Pancreas (tissue), 10 donors: ENCODE results near the gene KRTAP4-11. TPM values are rescaled to one million over a fixed set of nuclear protein-coding genes. Genes with fewer than 3 reads are reported as not detected.
A peak's percentile ranks its signal among the peaks of the same experiment; 100 is the strongest.
"Not testable (repeated sequence)": the region's sequence is repeated elsewhere in the genome, so short reads cannot be mapped to it uniquely, and the experiment has no call there.

ENCODE experiments used
- ATAC-seq, 4 donors: fragments of 200-7000 bp; cut with Tn5 transposase; one replicate each; pipeline versions ENCODE4 v1.8.0 to v1.9.1; 2020; ENCODE audit warnings: mild to moderate bottlenecking in 4 of 4, moderate library complexity in 4 of 4
- DNase-seq, 6 donors: peaks; one replicate each; pipeline ENCODE4 v3.0.0-alpha.2; 2020
- FAIRE-seq: peaks from 2 replicates; lab custom pipeline; 2012; peaks lifted over from hg19 to GRCh38; lab: Jason Lieb, UNC
- H3K27ac ChIP-seq, 4 donors: fragments of 200-600 bp; sonication (generic); 1 replicate in 3 of 4; 2 replicates in 1 of 4; pipeline versions ENCODE4 v1.5.0 to v1.8.0; 2020
- H3K27me3 ChIP-seq, 4 donors: fragments of 200-600 bp; one replicate each; pipeline ENCODE4 v1.8.0; 2021
- H3K36me3 ChIP-seq, 3 donors: fragments of 200-600 bp; sonication (generic) in 1 of 3; one replicate each; pipeline versions ENCODE4 v1.5.0 to v1.8.0; 2020 to 2021
- H3K4me1 ChIP-seq, 3 donors: fragments of 200-600 bp; one replicate each; pipeline ENCODE4 v1.8.0; 2021
- H3K4me3 ChIP-seq, 4 donors: fragments of 200-600 bp; sonication (generic) in 2 of 4; one replicate each; pipeline versions ENCODE4 v1.5.0 to v1.8.0; 2020 to 2021
- H3K9me3 ChIP-seq, 4 donors: fragments of 200-600 bp; one replicate each; pipeline ENCODE4 v1.8.0; 2021
- CTCF ChIP-seq, 4 donors: fragments of 200-600 bp; sonication (generic) in 3 of 4; IDR thresholded peaks; one replicate each; pipeline versions ENCODE4 v1.5.0 to v1.8.0; 2021; ENCODE audit warnings: antibody characterized with exemption in 4 of 4
- WGBS, 2 donors: extraction: QIAGEN DNeasy Blood & Tissue Kit; methylation state at CpG; one replicate each; pipeline ENCODE4 v1.1.7; 2013; 5-methylcytosine and 5-hydroxymethylcytosine counted together
- intact Hi-C, 3 donors: fragments of 100-400 bp; cut with DNase I; formaldehyde crosslinking; loops; one replicate each; pipeline versions ENCODE4 v1.11.1 to v1.14.2; 2022
- polyA plus RNA-seq, 2 donors: library from polyadenylated mRNA; stranded (reverse); fragments of 200-250 nt; gene quantifications; one replicate each; pipeline ENCODE4 v1.2.3, GENCODE V29; 2013
- total RNA-seq, 6 donors: library from RNA; stranded (reverse); fragmentation: NEBNext Ultra II Directional in 4 of 6; extraction: Animal tissue kit (Norgen Biotek cat#: 25700) in 4 of 6; gene quantifications; one replicate each; pipeline versions ENCODE4 v1.2.1 to v1.2.4, GENCODE V29; 2021 to 2023
- donor health status: healthy with polysubstance abuse.
- donor health status: DM: no; HTN: no; CAD: no; lungs with moderate emphysema.
- donor health status: DM: no; HTN: no; CAD: no.
- donor health status: control.
- donor health status: control.
- donor health status: Bipolar disorder and iron deficiency.
- donor health status: DM: yes; HTN: yes; CAD: no.
- donor health status: DM: no; HTN: no; CAD: no.
- donor health status: DM: no; HTN: no; CAD: no.
- donor health status: DM: yes; HTN: yes; CAD: no.

The KRTAP4-11 gene
- total and polyA plus RNA-seq, 8 donors = not detected

GRCh38 chr17:41133880-41134735, 15.9 kb upstream of the KRTAP4-11 start:
- Histone ChIP-seq H3K27me3 (peaks cover 0 to 3% (median 0%) of the 10 kb centered on the region in 4 donors), H3K9me3 (no peaks in the 10 kb centered on the region), H3K27ac (no peak overlapping the region), H3K4me3 (no peak overlapping the region), H3K4me1 (no peaks in the 10 kb centered on the region), H3K36me3 (no peaks in the 10 kb centered on the region)
- FAIRE-seq = no peak
- ATAC-seq = no peak
- intact Hi-C loops = no loop called here
- WGBS, 2 donors = 51 to 56% methylated on average over 2 of the region's 2 CpGs
- DNase-seq = no peak
- no peak for TF ChIP-seq CTCF (IDR thresholded peaks at IDR 0.05)

GRCh38 chr17:41131979-41132378, 13.8 kb upstream of the KRTAP4-11 start:
- TF ChIP-seq CTCF (IDR thresholded peaks at IDR 0.05) = no peak
- H3K9me3 ChIP-seq = no peaks in the 10 kb centered on the region
- intact Hi-C loops = no loop called here
- H3K4me3 ChIP-seq = no peak overlapping the region
- no peaks in the 10 kb centered on the region for H3K36me3 ChIP-seq
- FAIRE-seq = no peak
- no peak for ATAC-seq
- H3K27ac ChIP-seq = no peak overlapping the region
- H3K27me3 ChIP-seq = peaks cover 0 to 3% (median 0%) of the 10 kb centered on the region in 4 donors
- 72 to 87% methylated on average over 3 of the region's 3 CpGs for WGBS, 2 donors
- no peaks in the 10 kb centered on the region for H3K4me1 ChIP-seq
- DNase-seq = no peak

- Histone ChIP-seq H3K4me3 (no peak overlapping the region), H3K9me3 (no peaks in the 10 kb centered on the region), H3K27me3 (peaks cover 0 to 7% (median 2%) of the 10 kb centered on the region in 4 donors), H3K4me1 (no peaks in the 10 kb centered on the region), H3K36me3 (no peaks in the 10 kb centered on the region), H3K27ac (no peak overlapping the region)
- WGBS, 2 donors = 7 to 14% methylated on average over 1 of the region's 1 CpG
- intact Hi-C loops = no loop called here
- ATAC-seq (no peak), DNase-seq (no peak), FAIRE-seq (no peak)
- no peak for TF ChIP-seq CTCF (IDR thresholded peaks at IDR 0.05)
These were observed 9.2 kb upstream of the KRTAP4-11 start for GRCh38 chr17:41127371-41127770.

GRCh38 chr17:41126412-41126811, 8.2 kb upstream of the KRTAP4-11 start:
- intact Hi-C loops = no loop called here
- 54 to 71% methylated on average over 3 of the region's 3 CpGs for WGBS, 2 donors
- FAIRE-seq = no peak
- Histone ChIP-seq H3K27me3 (peaks cover 0 to 7% (median 0%) of the 10 kb centered on the region in 4 donors), H3K4me3 (no peak overlapping the region), H3K4me1 (no peaks in the 10 kb centered on the region), H3K9me3 (no peaks in the 10 kb centered on the region), H3K27ac (no peak overlapping the region), H3K36me3 (no peaks in the 10 kb centered on the region)
- TF ChIP-seq CTCF (IDR thresholded peaks at IDR 0.05) = no peak
- DNase-seq = no peak
- ATAC-seq = no peak

DNA sequence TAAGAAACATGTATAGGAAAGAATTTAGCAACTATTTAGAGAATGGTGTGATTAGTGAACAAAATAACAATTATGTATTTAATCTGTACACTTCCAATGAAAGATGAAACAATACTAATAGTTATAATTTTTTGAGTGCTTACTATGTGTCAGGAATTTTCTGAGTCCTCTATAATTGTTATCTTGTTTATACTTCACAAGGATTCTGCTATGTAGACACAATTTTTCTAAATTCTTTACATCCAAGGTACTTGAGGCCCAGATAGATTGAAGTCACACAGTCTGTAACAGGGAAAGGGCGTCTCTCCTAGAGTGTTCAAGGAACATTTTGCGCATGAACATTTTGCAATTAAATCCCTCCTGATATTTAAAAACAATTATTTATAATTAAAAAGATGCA, 6.9 kb upstream of the KRTAP4-11 start:
- Histone ChIP-seq H3K4me3 (no peak overlapping the region), H3K4me1 (no peaks in the 10 kb centered on the region), H3K9me3 (no peaks in the 10 kb centered on the region), H3K36me3 (no peaks in the 10 kb centered on the region), H3K27me3 (peaks cover 0 to 7% (median 0%) of the 10 kb centered on the region in 4 donors), H3K27ac (no peak overlapping the region)
- ATAC-seq (no peak), DNase-seq (no peak), FAIRE-seq (no peak)
- WGBS, 2 donors = 70 to 78% methylated on average over 2 of the region's 2 CpGs
- intact Hi-C loops = no loop called here
- TF ChIP-seq CTCF (IDR thresholded peaks at IDR 0.05) = no peak

DNA sequence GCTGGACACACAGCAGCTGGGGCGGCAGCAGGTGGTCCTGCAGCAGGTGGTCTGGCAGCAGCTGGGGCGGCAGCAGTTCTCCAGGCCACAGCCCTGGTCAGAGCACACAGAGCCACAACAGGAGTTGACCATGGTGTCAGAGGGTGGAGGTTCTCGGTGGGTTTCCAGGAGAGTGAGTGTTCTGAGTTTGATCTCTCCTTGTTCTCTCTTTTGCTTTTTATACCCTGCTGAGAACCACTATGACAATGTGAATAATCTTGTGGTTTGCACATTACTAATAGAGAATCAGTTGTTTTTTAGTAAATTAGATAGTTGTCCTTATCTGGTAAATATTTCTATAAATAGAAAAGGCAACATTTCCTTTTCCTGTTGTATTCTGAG, 5.8 kb upstream of the KRTAP4-11 start, which contains the start of gene KRTAP4-12:
Gene KRTAP4-12, minus strand, starts transcription at position 192 of the 381 bp plus-strand sequence. Its CDS starts 60 bp downstream, at position 132.
- not testable (repeated sequence) for FAIRE-seq

GRCh38 chr17:41123292-41123990, 5.3 kb upstream of the KRTAP4-11 start:
- DNase-seq = peak in 1 of 6 donors; percentile 20
- H3K36me3 ChIP-seq, H3K27me3 ChIP-seq, H3K4me3 ChIP-seq, FAIRE-seq, H3K9me3 ChIP-seq, intact Hi-C loops, ATAC-seq, H3K4me1 ChIP-seq, H3K27ac ChIP-seq: not testable (repeated sequence)
- WGBS, 2 donors = 64 to 67% methylated on average over 6 to 12 of the region's 12 CpGs

More for the DNA sequence above, 5.8 kb upstream of the KRTAP4-11 start, which contains the start of gene KRTAP4-12:
- H3K27ac ChIP-seq, ATAC-seq, DNase-seq, intact Hi-C loops, H3K27me3 ChIP-seq, H3K4me1 ChIP-seq, H3K4me3 ChIP-seq, H3K36me3 ChIP-seq, H3K9me3 ChIP-seq: not testable (repeated sequence)
- WGBS, 2 donors = 53 to 77% methylated on average over 3 of the region's 3 CpGs
